HepG2 (cell line): ENCODE results near the gene RASIP1. TPM values are rescaled to one million over a fixed set of nuclear protein-coding genes. Genes with fewer than 3 reads are reported as not detected.

Experiments used
- ARNT2 ChIP-seq: sonication (generic); formaldehyde crosslinking; IDR thresholded peaks from 2 replicates; pipeline ENCODE4 v1.8.0; 2022; ENCODE audit warnings: mild to moderate bottlenecking, low read depth, missing genetic modification reagents, moderate library complexity
- BHLHE40 ChIP-seq: IDR thresholded peaks from 2 replicates; pipeline ENCODE4 v1.6.1; 2011; ENCODE audit warnings: low read length, improper control_type of control experiment
- CBX5 ChIP-seq: sonication (generic); formaldehyde crosslinking; IDR thresholded peaks from 2 replicates; pipeline ENCODE4 v1.4.0; 2020; ENCODE audit warnings: missing genetic modification reagents, borderline replicate concordance
- HCFC1 ChIP-seq: fragments of 150-350 bp; IDR thresholded peaks from 2 replicates; pipeline ENCODE4 v1.6.1; 2014; ENCODE audit warnings: low read depth, low read length
- HNRNPUL1 ChIP-seq: fragments of 200-400 bp; formaldehyde crosslinking; IDR thresholded peaks from 2 replicates; pipeline ENCODE4 v1.6.1; 2017; ENCODE audit warnings: low read depth, mild to moderate bottlenecking, low read length, moderate library complexity
- HOXA3 ChIP-seq: sonication (generic); formaldehyde crosslinking; IDR thresholded peaks from 2 replicates; pipeline ENCODE4 v1.5.0; 2020; ENCODE audit warnings: missing genetic modification reagents
- IRF2 ChIP-seq: IDR thresholded peaks from 2 replicates; pipeline ENCODE4 v1.6.1; 2018; ENCODE audit warnings: missing genetic modification reagents, missing compliant biosample characterization
- JUN ChIP-seq: sonication (generic); formaldehyde crosslinking; IDR thresholded peaks from 2 replicates; pipeline ENCODE4 v1.4.0; 2020; ENCODE audit warnings: mild to moderate bottlenecking, missing genetic modification reagents
- MXI1 ChIP-seq: IDR thresholded peaks from 3 replicates; pipeline ENCODE4 v1.6.1; 2012; ENCODE audit warnings: low read depth, low read length, inconsistent platforms, borderline replicate concordance
- POGZ ChIP-seq: sonication (generic); formaldehyde crosslinking; IDR thresholded peaks from 2 replicates; pipeline ENCODE4 v1.4.0; 2020; ENCODE audit warnings: mild to moderate bottlenecking, missing genetic modification reagents
- RORA ChIP-seq: sonication (generic); formaldehyde crosslinking; IDR thresholded peaks from 2 replicates; pipeline ENCODE4 v1.5.0; 2020; ENCODE audit warnings: mild to moderate bottlenecking, missing genetic modification reagents, moderate library complexity
- SALL2 ChIP-seq: sonication (generic); formaldehyde crosslinking; IDR thresholded peaks from 2 replicates; pipeline ENCODE4 v1.8.1; 2023; ENCODE audit warnings: mild to moderate bottlenecking, missing genetic modification reagents, inconsistent platforms
- SMYD3 ChIP-seq: sonication (generic); formaldehyde crosslinking; IDR thresholded peaks from 2 replicates; pipeline ENCODE4 v1.8.1; 2023; ENCODE audit warnings: mild to moderate bottlenecking, missing genetic modification reagents
- ZNF343 ChIP-seq: sonication (generic); formaldehyde crosslinking; IDR thresholded peaks from 2 replicates; pipeline ENCODE4 v1.4.0; 2020; ENCODE audit warnings: mild to moderate bottlenecking, missing genetic modification reagents
- ZNF546 ChIP-seq: sonication (generic); formaldehyde crosslinking; conservative IDR thresholded peaks from 2 replicates; pipeline ENCODE4 v1.8.1; 2023; ENCODE audit warnings: mild to moderate bottlenecking, missing genetic modification reagents
- ZNF549 ChIP-seq: sonication (generic); formaldehyde crosslinking; IDR thresholded peaks from 2 replicates; pipeline ENCODE4 v1.5.0; 2020; ENCODE audit warnings: missing genetic modification reagents
- ZNF562 ChIP-seq: sonication (generic); formaldehyde crosslinking; IDR thresholded peaks from 2 replicates; pipeline ENCODE4 v1.8.0; 2022; ENCODE audit warnings: missing genetic modification reagents, borderline replicate concordance
- ZNF703 ChIP-seq: sonication (generic); formaldehyde crosslinking; IDR thresholded peaks from 2 replicates; pipeline ENCODE4 v1.5.1; 2020; ENCODE audit warnings: missing genetic modification reagents, mild to moderate bottlenecking, moderate library complexity, borderline replicate concordance
- polyA plus RNA-seq, 8 experiments: library from polyadenylated mRNA; depleted of rRNA in 3 of 8; stranded (reverse) in 7 of 8; unstranded in 1 of 8; fragments of >200 nt; fragmentation: Illumina TruSeq in 4 of 8; extraction: Trizol in 4 of 8; gene quantifications; 2 replicates each; pipeline versions ENCODE4 v1.2.1 to v1.2.3, GENCODE V29; 2011 to 2016; ENCODE audit warnings: low read depth in 4 of 8, missing spikeins in 1 of 8, mixed read lengths in 1 of 8; ENCODE audit not compliant: insufficient read depth in 1 of 8
- total RNA-seq, 5 experiments: library from RNA; depleted of rRNA; stranded (reverse); fragments of >200 nt; fragmentation: Illumina TruSeq; extraction: Trizol; gene quantifications; 2 replicates each; pipeline ENCODE4 v1.2.3, GENCODE V29; 2016; ENCODE audit warnings: low read depth in 1 of 5
- TF ChIP-seq, protein P1 (sequence below): IDR thresholded peaks from 2 replicates; pipeline ENCODE4 v1.6.1; 2012; ENCODE audit warnings: inconsistent platforms
- TF ChIP-seq, protein P2 (sequence below): sonication (generic); formaldehyde crosslinking; IDR thresholded peaks from 2 replicates; pipeline ENCODE4 v1.9.0; 2022; ENCODE audit warnings: low read depth, missing genetic modification reagents
- TF ChIP-seq, protein P3 (sequence below): sonication (generic); formaldehyde crosslinking; IDR thresholded peaks from 2 replicates; pipeline ENCODE4 v1.4.0; 2020; ENCODE audit warnings: missing genetic modification reagents
- TF ChIP-seq, protein P4 (sequence below): sonication (generic); formaldehyde crosslinking; IDR thresholded peaks from 2 replicates; pipeline ENCODE4 v1.9.0; 2021; ENCODE audit warnings: missing genetic modification reagents, mild to moderate bottlenecking, borderline replicate concordance
- TF ChIP-seq, protein P5 (sequence below): sonication (generic); formaldehyde crosslinking; IDR thresholded peaks from 2 replicates; pipeline ENCODE4 v1.4.0; 2020; ENCODE audit warnings: missing genetic modification reagents
- TF ChIP-seq, protein P6 (sequence below): sonication (generic); formaldehyde crosslinking; IDR thresholded peaks from 2 replicates; pipeline ENCODE4 v1.4.0; 2020; ENCODE audit warnings: low read depth, mild to moderate bottlenecking, missing genetic modification reagents

RASIP1 gene
- total and polyA plus RNA-seq, 2 of the 13 experiments (the other 11 are each of a cell fraction or from before 2014, with no cell fraction given), result 0.44 to 0.58 TPM

DNA sequence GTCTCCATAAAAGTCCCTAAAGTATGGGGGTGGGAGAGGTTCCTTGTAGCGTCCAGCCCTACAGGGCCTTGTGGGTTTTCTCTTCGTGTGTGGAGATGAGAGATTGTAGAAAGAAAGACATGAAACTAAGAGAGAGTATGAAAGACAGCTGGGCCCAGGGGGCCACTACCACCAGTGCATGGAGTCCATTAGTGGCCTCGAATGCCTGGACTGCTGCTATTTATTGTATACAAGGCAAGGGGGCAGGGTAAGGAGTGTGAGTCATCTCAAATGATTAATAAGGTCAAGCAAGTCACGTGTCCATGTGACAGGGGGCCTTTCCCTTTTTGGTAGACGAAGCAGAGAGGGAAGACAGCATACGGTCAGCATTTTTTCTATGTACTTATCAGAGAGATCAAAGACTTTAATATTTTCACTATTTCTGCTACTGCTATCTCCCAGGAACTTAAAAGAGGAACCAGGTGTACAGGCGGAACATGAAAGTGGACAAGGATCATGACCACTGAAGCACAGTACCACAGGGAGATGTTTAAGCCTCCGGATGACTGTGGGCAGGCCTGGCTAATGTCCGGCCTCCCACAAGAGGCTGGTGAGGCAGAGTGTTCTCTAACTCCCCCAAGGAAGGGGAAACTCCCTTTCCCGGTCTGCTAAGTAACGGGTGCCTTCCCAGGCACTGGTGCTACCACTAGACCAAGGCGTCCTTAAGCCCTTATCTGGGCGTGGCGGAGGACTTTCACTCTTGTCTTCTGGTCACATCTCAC, 40.4 kb upstream of the RASIP1 start (continued):
- TF ChIP-seq ARNT2 (CRISPR knock-in tag) (no peak), HCFC1 (no peak), ZNF343 (CRISPR knock-in tag) (no peak), ZNF549 (CRISPR knock-in tag) (no peak), JUN (CRISPR knock-in tag) (0 out of 2 replicates have a peak, but pooled peaks have one; percentile 33), BHLHE40 (peak; percentile 80), MXI1 (no peak), HNRNPUL1 (no peak), RORA (CRISPR knock-in tag) (no peak), IRF2 (CRISPR knock-in tag) (no peak), ZNF562 (no peak), CBX5 (CRISPR knock-in tag) (no peak), SMYD3 (CRISPR knock-in tag) (no peak), ZNF546 (CRISPR knock-in tag) (no peak), POGZ (CRISPR knock-in tag) (no peak), SALL2 (CRISPR knock-in tag) (no peak), ZNF703 (CRISPR knock-in tag) (no peak), HOXA3 (CRISPR knock-in tag) (no peak)
- TF ChIP-seq, protein P1, sequence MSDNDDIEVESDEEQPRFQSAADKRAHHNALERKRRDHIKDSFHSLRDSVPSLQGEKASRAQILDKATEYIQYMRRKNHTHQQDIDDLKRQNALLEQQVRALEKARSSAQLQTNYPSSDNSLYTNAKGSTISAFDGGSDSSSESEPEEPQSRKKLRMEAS, result no peak; the same call in 1 of the 2 replicates
- TF ChIP-seq, protein P2, sequence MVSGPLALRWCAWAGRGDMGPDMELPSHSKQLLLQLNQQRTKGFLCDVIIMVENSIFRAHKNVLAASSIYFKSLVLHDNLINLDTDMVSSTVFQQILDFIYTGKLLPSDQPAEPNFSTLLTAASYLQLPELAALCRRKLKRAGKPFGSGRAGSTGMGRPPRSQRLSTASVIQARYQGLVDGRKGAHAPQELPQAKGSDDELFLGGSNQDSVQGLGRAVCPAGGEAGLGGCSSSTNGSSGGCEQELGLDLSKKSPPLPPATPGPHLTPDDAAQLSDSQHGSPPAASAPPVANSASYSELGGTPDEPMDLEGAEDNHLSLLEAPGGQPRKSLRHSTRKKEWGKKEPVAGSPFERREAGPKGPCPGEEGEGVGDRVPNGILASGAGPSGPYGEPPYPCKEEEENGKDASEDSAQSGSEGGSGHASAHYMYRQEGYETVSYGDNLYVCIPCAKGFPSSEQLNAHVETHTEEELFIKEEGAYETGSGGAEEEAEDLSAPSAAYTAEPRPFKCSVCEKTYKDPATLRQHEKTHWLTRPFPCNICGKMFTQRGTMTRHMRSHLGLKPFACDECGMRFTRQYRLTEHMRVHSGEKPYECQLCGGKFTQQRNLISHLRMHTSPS (CRISPR knock-in tag), result no peak
- TF ChIP-seq, protein P3, sequence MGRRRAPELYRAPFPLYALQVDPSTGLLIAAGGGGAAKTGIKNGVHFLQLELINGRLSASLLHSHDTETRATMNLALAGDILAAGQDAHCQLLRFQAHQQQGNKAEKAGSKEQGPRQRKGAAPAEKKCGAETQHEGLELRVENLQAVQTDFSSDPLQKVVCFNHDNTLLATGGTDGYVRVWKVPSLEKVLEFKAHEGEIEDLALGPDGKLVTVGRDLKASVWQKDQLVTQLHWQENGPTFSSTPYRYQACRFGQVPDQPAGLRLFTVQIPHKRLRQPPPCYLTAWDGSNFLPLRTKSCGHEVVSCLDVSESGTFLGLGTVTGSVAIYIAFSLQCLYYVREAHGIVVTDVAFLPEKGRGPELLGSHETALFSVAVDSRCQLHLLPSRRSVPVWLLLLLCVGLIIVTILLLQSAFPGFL (CRISPR knock-in tag), result no peak
- TF ChIP-seq, protein P4, sequence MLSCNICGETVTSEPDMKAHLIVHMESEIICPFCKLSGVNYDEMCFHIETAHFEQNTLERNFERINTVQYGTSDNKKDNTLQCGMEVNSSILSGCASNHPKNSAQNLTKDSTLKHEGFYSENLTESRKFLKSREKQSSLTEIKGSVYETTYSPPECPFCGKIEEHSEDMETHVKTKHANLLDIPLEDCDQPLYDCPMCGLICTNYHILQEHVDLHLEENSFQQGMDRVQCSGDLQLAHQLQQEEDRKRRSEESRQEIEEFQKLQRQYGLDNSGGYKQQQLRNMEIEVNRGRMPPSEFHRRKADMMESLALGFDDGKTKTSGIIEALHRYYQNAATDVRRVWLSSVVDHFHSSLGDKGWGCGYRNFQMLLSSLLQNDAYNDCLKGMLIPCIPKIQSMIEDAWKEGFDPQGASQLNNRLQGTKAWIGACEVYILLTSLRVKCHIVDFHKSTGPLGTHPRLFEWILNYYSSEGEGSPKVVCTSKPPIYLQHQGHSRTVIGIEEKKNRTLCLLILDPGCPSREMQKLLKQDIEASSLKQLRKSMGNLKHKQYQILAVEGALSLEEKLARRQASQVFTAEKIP, result no peak
- TF ChIP-seq, protein P5, sequence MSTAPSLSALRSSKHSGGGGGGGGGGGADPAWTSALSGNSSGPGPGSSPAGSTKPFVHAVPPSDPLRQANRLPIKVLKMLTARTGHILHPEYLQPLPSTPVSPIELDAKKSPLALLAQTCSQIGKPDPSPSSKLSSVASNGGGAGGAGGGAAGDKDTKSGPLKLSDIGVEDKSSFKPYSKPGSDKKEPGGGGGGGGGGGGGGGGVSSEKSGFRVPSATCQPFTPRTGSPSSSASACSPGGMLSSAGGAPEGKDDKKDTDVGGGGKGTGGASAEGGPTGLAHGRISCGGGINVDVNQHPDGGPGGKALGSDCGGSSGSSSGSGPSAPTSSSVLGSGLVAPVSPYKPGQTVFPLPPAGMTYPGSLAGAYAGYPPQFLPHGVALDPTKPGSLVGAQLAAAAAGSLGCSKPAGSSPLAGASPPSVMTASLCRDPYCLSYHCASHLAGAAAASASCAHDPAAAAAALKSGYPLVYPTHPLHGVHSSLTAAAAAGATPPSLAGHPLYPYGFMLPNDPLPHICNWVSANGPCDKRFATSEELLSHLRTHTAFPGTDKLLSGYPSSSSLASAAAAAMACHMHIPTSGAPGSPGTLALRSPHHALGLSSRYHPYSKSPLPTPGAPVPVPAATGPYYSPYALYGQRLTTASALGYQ (CRISPR knock-in tag), result no peak
- TF ChIP-seq, protein P6, sequence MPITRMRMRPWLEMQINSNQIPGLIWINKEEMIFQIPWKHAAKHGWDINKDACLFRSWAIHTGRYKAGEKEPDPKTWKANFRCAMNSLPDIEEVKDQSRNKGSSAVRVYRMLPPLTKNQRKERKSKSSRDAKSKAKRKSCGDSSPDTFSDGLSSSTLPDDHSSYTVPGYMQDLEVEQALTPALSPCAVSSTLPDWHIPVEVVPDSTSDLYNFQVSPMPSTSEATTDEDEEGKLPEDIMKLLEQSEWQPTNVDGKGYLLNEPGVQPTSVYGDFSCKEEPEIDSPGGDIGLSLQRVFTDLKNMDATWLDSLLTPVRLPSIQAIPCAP (CRISPR knock-in tag), result no peak
